Activated naive CD4-positive, alpha-beta T cell treated with anti-CD3 and anti-CD28 coated beads for 36 hours (primary cell): ENCODE data around the gene ZNF385B. TPM values are rescaled to one million over a fixed set of nuclear protein-coding genes. Genes with fewer than 3 reads are reported as not detected.

Experiments
- CTCF ChIA-PET: fragments of 350-600 bp; sonication (Branson Sonifier 250); formaldehyde crosslinking; loops from one replicate; lab custom pipeline; 2021; ENCODE audit warnings: antibody characterized with exemption; lab: Charles Lee
- DNase-seq: peaks from one replicate; pipeline ENCODE4 v3.0.0-alpha.2; 2020
- H3K27ac Mint-ChIP-seq: one replicate; pipeline ENCODE4 v1.8.0; 2021; ENCODE audit warnings: mild to moderate bottlenecking, mixed read lengths
- H3K27me3 Mint-ChIP-seq: one replicate; pipeline ENCODE4 v1.8.0; 2021; ENCODE audit warnings: low read depth, mixed read lengths
- H3K36me3 Mint-ChIP-seq: one replicate; pipeline ENCODE4 v1.8.0; 2021; ENCODE audit warnings: low read depth, mixed read lengths
- H3K4me1 Mint-ChIP-seq: one replicate; pipeline ENCODE4 v1.8.0; 2021; ENCODE audit warnings: low read depth, mixed read lengths
- H3K4me3 Mint-ChIP-seq: one replicate; pipeline ENCODE4 v1.8.0; 2021; ENCODE audit warnings: mild to moderate bottlenecking, moderate library complexity, mixed read lengths
- H3K9me3 Mint-ChIP-seq: one replicate; pipeline ENCODE4 v1.8.0; 2021; ENCODE audit warnings: mixed read lengths
- intact Hi-C: fragments of 100-400 bp; cut with micrococcal nuclease; formaldehyde crosslinking; loops from one replicate; pipeline ENCODE4 v1.15.1; 2023
- total RNA-seq, 2 experiments: library from RNA; stranded (reverse); gene quantifications; one replicate each; pipeline ENCODE4 v1.2.3, GENCODE V29; 2021

ZNF385B gene
- total RNA-seq, 2 experiments from 2014 or later, result not detected

- Mint-ChIP-seq H3K4me3 (no peak overlapping the region), H3K27me3 (peaks cover 20% of the 10 kb centered on the region)
Measured at GRCh38 chr2:179440642-179441251, 420.7 kb downstream of the ZNF385B start.

GRCh38 chr2:179438654-179439053, 422.8 kb downstream of the ZNF385B start:
- no peak overlapping the region for H3K27ac Mint-ChIP-seq
- intact Hi-C loops, result no loop called here
- H3K4me3 Mint-ChIP-seq, result no peak overlapping the region
- DNase-seq, result no peak
- no peaks in the 10 kb centered on the region for H3K36me3 Mint-ChIP-seq
- CTCF ChIA-PET, result interaction anchor here (4.9 kb wide), 1 partner anchor 15 kb away, joined by 26 read pairs; no protein-coding TSS in a partner anchor
- no peaks in the 10 kb centered on the region for H3K4me1 Mint-ChIP-seq
- H3K9me3 Mint-ChIP-seq, result no peaks in the 10 kb centered on the region
- peaks cover 17% of the 10 kb centered on the region for H3K27me3 Mint-ChIP-seq

More at GRCh38 chr2:179440642-179441251, 420.7 kb downstream of the ZNF385B start:
- CTCF ChIA-PET, result interaction anchor here (0.6 to 4.9 kb wide), 7 partner anchors 9 to 253 kb away, joined by 3 to 26 read pairs (median 3); no protein-coding TSS in a partner anchor
- no peaks in the 10 kb centered on the region for H3K36me3 Mint-ChIP-seq
- intact Hi-C loops, result loop anchor here (1.0 to 5.0 kb wide), 5 partner anchors 30 to 678 kb away; no protein-coding TSS in a partner anchor
- peak; percentile 17 for DNase-seq
- no peaks in the 10 kb centered on the region for H3K9me3 Mint-ChIP-seq
- no peak overlapping the region for H3K27ac Mint-ChIP-seq
- H3K4me1 Mint-ChIP-seq, result no peaks in the 10 kb centered on the region

- H3K27me3 Mint-ChIP-seq, result peaks cover 13% of the 10 kb centered on the region
- H3K4me3 Mint-ChIP-seq, result no peak overlapping the region
- CTCF ChIA-PET, result interaction anchor here (0.7 kb wide), 1 partner anchor 15 kb away, joined by 3 read pairs; no protein-coding TSS in a partner anchor
Measured at GRCh38 chr2:179437430-179437829, 424.0 kb downstream of the ZNF385B start.

GRCh38 chr2:179435566-179435965, 425.8 kb downstream of the ZNF385B start:
- no peak overlapping the region for H3K27ac Mint-ChIP-seq
- no peaks in the 10 kb centered on the region for H3K9me3 Mint-ChIP-seq
- DNase-seq, result no peak
- CTCF ChIA-PET, result interaction anchor here (1.2 kb wide), 1 partner anchor 24 kb away, joined by 3 read pairs; no protein-coding TSS in a partner anchor
- no peaks in the 10 kb centered on the region for H3K36me3 Mint-ChIP-seq
- H3K4me1 Mint-ChIP-seq, result no peaks in the 10 kb centered on the region
- H3K4me3 Mint-ChIP-seq, result no peak overlapping the region
- H3K27me3 Mint-ChIP-seq, result peaks cover 7% of the 10 kb centered on the region
- intact Hi-C loops, result no loop called here

More at GRCh38 chr2:179437430-179437829, 424.0 kb downstream of the ZNF385B start:
- intact Hi-C loops, result no loop called here
- no peaks in the 10 kb centered on the region for H3K9me3 Mint-ChIP-seq
- no peaks in the 10 kb centered on the region for H3K4me1 Mint-ChIP-seq
- H3K27ac Mint-ChIP-seq, result no peak overlapping the region
- no peak for DNase-seq
- no peaks in the 10 kb centered on the region for H3K36me3 Mint-ChIP-seq

- Mint-ChIP-seq H3K9me3 (no peaks in the 10 kb centered on the region), H3K27ac (no peak overlapping the region), H3K36me3 (no peaks in the 10 kb centered on the region), H3K27me3 (peaks cover 7% of the 10 kb centered on the region), H3K4me3 (no peak overlapping the region), H3K4me1 (no peaks in the 10 kb centered on the region)
- no peak for DNase-seq
- intact Hi-C loops, result no loop called here
- CTCF ChIA-PET, result interaction anchor here (1.2 kb wide), 1 partner anchor 23 kb away, joined by 3 read pairs; no protein-coding TSS in a partner anchor
Measured at GRCh38 chr2:179435000-179435399, 426.4 kb downstream of the ZNF385B start.

- H3K36me3 Mint-ChIP-seq, result no peaks in the 10 kb centered on the region
- DNase-seq, result no peak
- CTCF ChIA-PET, result interaction anchor here (1.2 kb wide), 1 partner anchor 23 kb away, joined by 3 read pairs; no protein-coding TSS in a partner anchor
- H3K9me3 Mint-ChIP-seq, result no peaks in the 10 kb centered on the region
- H3K4me3 Mint-ChIP-seq, result no peak overlapping the region
- no peaks in the 10 kb centered on the region for H3K4me1 Mint-ChIP-seq
- intact Hi-C loops, result no loop called here
- peaks cover 8% of the 10 kb centered on the region for H3K27me3 Mint-ChIP-seq
- no peak overlapping the region for H3K27ac Mint-ChIP-seq
Measured at GRCh38 chr2:179434357-179434756, 427.1 kb downstream of the ZNF385B start.

- Mint-ChIP-seq H3K27ac (no peak overlapping the region), H3K4me1 (no peaks in the 10 kb centered on the region), H3K27me3 (peaks cover 6% of the 10 kb centered on the region), H3K36me3 (no peaks in the 10 kb centered on the region), H3K4me3 (no peak overlapping the region), H3K9me3 (no peaks in the 10 kb centered on the region)
- no peak for DNase-seq
- intact Hi-C loops, result no loop called here
- CTCF ChIA-PET, result interaction anchor here (0.9 to 1.7 kb wide), 3 partner anchors 8 to 16 kb away, joined by 3 to 4 read pairs (median 3); no protein-coding TSS in a partner anchor
Measured at GRCh38 chr2:179432751-179433150, 428.7 kb downstream of the ZNF385B start.

- no peak overlapping the region for H3K27ac Mint-ChIP-seq
- H3K36me3 Mint-ChIP-seq, result no peaks in the 10 kb centered on the region
- no peaks in the 10 kb centered on the region for H3K9me3 Mint-ChIP-seq
- intact Hi-C loops, result no loop called here
- CTCF ChIA-PET, result no interaction called here
- H3K27me3 Mint-ChIP-seq, result peaks cover 10% of the 10 kb centered on the region
- DNase-seq, result no peak
- H3K4me3 Mint-ChIP-seq, result no peak overlapping the region
- H3K4me1 Mint-ChIP-seq, result no peaks in the 10 kb centered on the region
Measured at GRCh38 chr2:179429597-179429996, 431.8 kb downstream of the ZNF385B start.

GRCh38 chr2:179429060-179429471, 432.3 kb downstream of the ZNF385B start:
- intact Hi-C loops, result no loop called here
- Mint-ChIP-seq H3K4me3 (no peak overlapping the region), H3K27ac (no peak overlapping the region), H3K27me3 (peaks cover 11% of the 10 kb centered on the region), H3K4me1 (no peaks in the 10 kb centered on the region), H3K9me3 (no peaks in the 10 kb centered on the region), H3K36me3 (no peaks in the 10 kb centered on the region)
- DNase-seq, result no peak
- CTCF ChIA-PET, result interaction anchor here (0.6 kb wide), 1 partner anchor 265 kb away, joined by 3 read pairs; no protein-coding TSS in a partner anchor

- H3K4me1 Mint-ChIP-seq, result no peaks in the 10 kb centered on the region
- CTCF ChIA-PET, result interaction anchor here (0.6 kb wide), 1 partner anchor 265 kb away, joined by 3 read pairs; no protein-coding TSS in a partner anchor
- H3K9me3 Mint-ChIP-seq, result no peaks in the 10 kb centered on the region
- no peaks in the 10 kb centered on the region for H3K36me3 Mint-ChIP-seq
- peaks cover 14% of the 10 kb centered on the region for H3K27me3 Mint-ChIP-seq
- intact Hi-C loops, result no loop called here
- H3K4me3 Mint-ChIP-seq, result no peak overlapping the region
- DNase-seq, result no peak
- H3K27ac Mint-ChIP-seq, result no peak overlapping the region
Measured at GRCh38 chr2:179428649-179429048, 432.8 kb downstream of the ZNF385B start.

- peaks cover 14% of the 10 kb centered on the region for H3K27me3 Mint-ChIP-seq
- H3K27ac Mint-ChIP-seq, result no peak overlapping the region
- no peaks in the 10 kb centered on the region for H3K9me3 Mint-ChIP-seq
- no peaks in the 10 kb centered on the region for H3K4me1 Mint-ChIP-seq
- H3K4me3 Mint-ChIP-seq, result no peak overlapping the region
- intact Hi-C loops, result no loop called here
- no peak for DNase-seq
- CTCF ChIA-PET, result no interaction called here
- no peaks in the 10 kb centered on the region for H3K36me3 Mint-ChIP-seq
Measured at GRCh38 chr2:179427065-179427464, 434.3 kb downstream of the ZNF385B start.

- CTCF ChIA-PET, result interaction anchor here (0.6 to 4.2 kb wide), 5 partner anchors 14 to 474 kb away, joined by 3 to 26 read pairs (median 3); no protein-coding TSS in a partner anchor
- intact Hi-C loops, result no loop called here
- Mint-ChIP-seq H3K36me3 (no peaks in the 10 kb centered on the region), H3K27ac (no peak overlapping the region), H3K4me1 (no peaks in the 10 kb centered on the region), H3K4me3 (no peak overlapping the region), H3K27me3 (peaks cover 14% of the 10 kb centered on the region), H3K9me3 (no peaks in the 10 kb centered on the region)
- DNase-seq, result no peak
Measured at GRCh38 chr2:179424571-179424970, 436.8 kb downstream of the ZNF385B start.
